ENCODE measurements around the gene DDX21. TPM values are rescaled to one million over a fixed set of nuclear protein-coding genes. Genes with fewer than 3 reads are reported as not detected.

Gene DDX21
- total and polyA plus RNA-seq, 2 donors: 28.8 to 61.0 TPM

GRCh38 chr10:69018613-69019012 lies 62.6 kb downstream of the DDX21 start:
- no peak overlapping the region for H3K27ac ChIP-seq (ENCODE audit: low read depth in 1 of 2, low read length in 1 of 2)
- H3K9me3 ChIP-seq (ENCODE audit: control insufficient read depth in 2 of 2, insufficient read depth in 1 of 2, low read length in 1 of 2): no peaks in the 10 kb centered on the region
- DNase-seq (ENCODE audit: low read depth in 6 of 9, low spot score in 9 of 9): no peak
- H3K4me3 ChIP-seq (ENCODE audit: low read length in 2 of 2): no peak overlapping the region
- 94% methylated on average over 3 of the region's 3 CpGs for WGBS
- peaks cover 8 to 10% of the 10 kb centered on the region in 2 donors for H3K36me3 ChIP-seq (ENCODE audit: control insufficient read depth in 2 of 2, insufficient read depth in 2 of 2, low read length in 1 of 2)
- no peaks in the 10 kb centered on the region for H3K4me1 ChIP-seq (ENCODE audit: control insufficient read depth in 2 of 2, insufficient read depth in 2 of 2, low read length in 2 of 2)
- H3K27me3 ChIP-seq (ENCODE audit: control insufficient read depth in 2 of 2, insufficient read depth in 1 of 2, low read length in 1 of 2): no peaks in the 10 kb centered on the region

GRCh38 chr10:69022611-69023010 lies 66.6 kb downstream of the DDX21 start:
- Histone ChIP-seq H3K4me3 (ENCODE audit: low read length in 2 of 2) (no peak overlapping the region), H3K4me1 (ENCODE audit: control insufficient read depth in 2 of 2, insufficient read depth in 2 of 2, low read length in 2 of 2) (no peaks in the 10 kb centered on the region), H3K27ac (ENCODE audit: low read depth in 1 of 2, low read length in 1 of 2) (no peak overlapping the region), H3K36me3 (ENCODE audit: control insufficient read depth in 2 of 2, insufficient read depth in 2 of 2, low read length in 1 of 2) (no peaks in the 10 kb centered on the region), H3K9me3 (ENCODE audit: control insufficient read depth in 2 of 2, insufficient read depth in 1 of 2, low read length in 1 of 2) (no peaks in the 10 kb centered on the region), H3K27me3 (ENCODE audit: control insufficient read depth in 2 of 2, insufficient read depth in 1 of 2, low read length in 1 of 2) (no peaks in the 10 kb centered on the region)
- 99% methylated on average over 19 of the region's 19 CpGs for WGBS
- no peak for DNase-seq (ENCODE audit: low read depth in 6 of 9, low spot score in 9 of 9)

GRCh38 chr10:69025370-69025896 lies 69.5 kb downstream of the DDX21 start:
- peaks cover 0 to 7% of the 10 kb centered on the region in 2 donors for H3K9me3 ChIP-seq (ENCODE audit: control insufficient read depth in 2 of 2, insufficient read depth in 1 of 2, low read length in 1 of 2)
- H3K36me3 ChIP-seq (ENCODE audit: control insufficient read depth in 2 of 2, insufficient read depth in 2 of 2, low read length in 1 of 2): no peaks in the 10 kb centered on the region
- H3K27ac ChIP-seq (ENCODE audit: low read depth in 1 of 2, low read length in 1 of 2): no peak overlapping the region
- H3K27me3 ChIP-seq (ENCODE audit: control insufficient read depth in 2 of 2, insufficient read depth in 1 of 2, low read length in 1 of 2): no peaks in the 10 kb centered on the region
- 96% methylated on average over 4 of the region's 4 CpGs for WGBS
- H3K4me3 ChIP-seq (ENCODE audit: low read length in 2 of 2): no peak overlapping the region
- H3K4me1 ChIP-seq (ENCODE audit: control insufficient read depth in 2 of 2, insufficient read depth in 2 of 2, low read length in 2 of 2): no peaks in the 10 kb centered on the region
- DNase-seq (ENCODE audit: low read depth in 6 of 9, low spot score in 9 of 9): no peak

- Histone ChIP-seq H3K4me3 (ENCODE audit: low read length in 2 of 2) (no peak overlapping the region), H3K4me1 (ENCODE audit: control insufficient read depth in 2 of 2, insufficient read depth in 2 of 2, low read length in 2 of 2) (no peaks in the 10 kb centered on the region), H3K9me3 (ENCODE audit: control insufficient read depth in 2 of 2, insufficient read depth in 1 of 2, low read length in 1 of 2) (peaks cover 0 to 13% of the 10 kb centered on the region in 2 donors), H3K27ac (ENCODE audit: low read depth in 1 of 2, low read length in 1 of 2) (no peak overlapping the region), H3K36me3 (ENCODE audit: control insufficient read depth in 2 of 2, insufficient read depth in 2 of 2, low read length in 1 of 2) (no peaks in the 10 kb centered on the region), H3K27me3 (ENCODE audit: control insufficient read depth in 2 of 2, insufficient read depth in 1 of 2, low read length in 1 of 2) (no peaks in the 10 kb centered on the region)
- no peak for DNase-seq (ENCODE audit: low read depth in 6 of 9, low spot score in 9 of 9)
- WGBS: 96% methylated on average over 4 of the region's 4 CpGs
These were observed 77.3 kb downstream of the DDX21 start for GRCh38 chr10:69033256-69033655.

Other genes starting within 250 kb of the DDX21 start
- gene CCAR1, start 234.9 kb upstream of the DDX21 start, total RNA-seq: 68.7 TPM
- gene CCAR1, start 234.9 kb upstream of the DDX21 start, polyA plus RNA-seq: 118 TPM
- 10.3 TPM for gene STOX1, start 128.6 kb upstream of the DDX21 start, total RNA-seq
- gene STOX1, start 128.6 kb upstream of the DDX21 start, polyA plus RNA-seq: 8.5 TPM
- gene DDX50, start 54.9 kb upstream of the DDX21 start, total RNA-seq: 62.9 TPM
- gene DDX50, start 54.9 kb upstream of the DDX21 start, polyA plus RNA-seq: 40.0 TPM
- 12.3 TPM for gene KIFBP, start 32.6 kb downstream of the DDX21 start, total RNA-seq
- gene KIFBP, start 32.6 kb downstream of the DDX21 start, polyA plus RNA-seq: 25.6 TPM
- 290 TPM for gene SRGN, start 131.9 kb downstream of the DDX21 start, total RNA-seq
- gene SRGN, start 131.9 kb downstream of the DDX21 start, polyA plus RNA-seq: 549 TPM
- gene VPS26A, start 168.0 kb downstream of the DDX21 start, total RNA-seq: 14.6 TPM
- gene VPS26A, start 168.0 kb downstream of the DDX21 start, polyA plus RNA-seq: 44.2 TPM
- gene SUPV3L1, start 224.1 kb downstream of the DDX21 start, total RNA-seq: 26.0 TPM
- 76.7 TPM for gene SUPV3L1, start 224.1 kb downstream of the DDX21 start, polyA plus RNA-seq